NCI-H226 (cell line): Measurements from ENCODE around the gene CAPZA3.
"Not testable (repeated sequence)": the region's sequence is repeated elsewhere in the genome, so short reads cannot be mapped to it uniquely, and the experiment has no call there.

Experiments used
- DNase-seq: peaks from one replicate; pipeline ENCODE4 v3.0.0-alpha.2; 2015

CAPZA3 gene

DNA sequence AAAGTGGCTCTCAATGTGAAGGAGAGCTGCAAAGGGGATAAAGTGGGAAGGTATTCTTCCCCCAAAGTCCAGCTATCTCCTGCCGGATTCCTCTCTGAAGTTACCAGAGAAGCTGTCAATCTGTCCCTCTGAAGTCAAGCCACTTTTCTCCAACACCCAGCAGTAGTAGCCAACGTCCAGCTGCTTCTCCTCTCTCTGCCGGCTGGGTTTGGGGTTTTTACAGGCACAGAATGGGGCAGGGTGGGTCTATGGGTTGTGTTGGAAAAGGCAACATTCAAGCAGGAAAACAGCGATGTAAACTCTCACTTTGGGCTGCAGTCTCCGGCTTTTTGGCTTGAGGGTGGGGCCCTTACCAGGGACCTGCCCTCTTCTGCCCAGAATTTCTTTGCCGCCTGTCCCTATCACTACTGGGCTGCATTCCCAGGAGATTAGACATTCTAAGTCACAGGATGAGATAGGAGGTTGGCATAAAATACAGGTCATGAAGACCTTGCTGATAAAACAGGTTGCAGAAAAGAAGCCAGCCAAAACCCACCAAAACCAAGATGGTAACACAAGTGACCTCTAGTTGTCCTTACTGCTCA is 16.3 kb downstream of the CAPZA3 start:
- DNase-seq: peak; percentile 51

GRCh38 chr12:18755341-18755740 is 17.4 kb downstream of the CAPZA3 start:
- DNase-seq: no peak

DNA sequence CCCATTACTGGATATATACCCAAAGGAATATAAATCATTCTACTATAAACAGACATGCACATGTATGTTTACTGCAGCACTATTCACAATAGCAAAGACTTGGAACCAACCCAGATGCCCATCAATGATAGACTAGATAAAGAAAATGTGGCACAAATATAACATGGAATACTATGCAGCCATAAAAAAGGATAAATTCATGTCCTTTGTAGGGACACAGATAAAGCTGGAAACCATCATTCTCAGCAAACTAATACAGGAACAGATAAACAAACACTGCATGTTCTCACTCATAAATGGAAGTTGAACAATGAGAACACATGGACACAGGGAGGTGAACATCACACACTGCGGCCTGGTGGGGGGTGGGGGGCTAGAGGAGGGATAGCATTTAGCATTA is 28.6 kb downstream of the CAPZA3 start:
- not testable (repeated sequence) for DNase-seq

DNA sequence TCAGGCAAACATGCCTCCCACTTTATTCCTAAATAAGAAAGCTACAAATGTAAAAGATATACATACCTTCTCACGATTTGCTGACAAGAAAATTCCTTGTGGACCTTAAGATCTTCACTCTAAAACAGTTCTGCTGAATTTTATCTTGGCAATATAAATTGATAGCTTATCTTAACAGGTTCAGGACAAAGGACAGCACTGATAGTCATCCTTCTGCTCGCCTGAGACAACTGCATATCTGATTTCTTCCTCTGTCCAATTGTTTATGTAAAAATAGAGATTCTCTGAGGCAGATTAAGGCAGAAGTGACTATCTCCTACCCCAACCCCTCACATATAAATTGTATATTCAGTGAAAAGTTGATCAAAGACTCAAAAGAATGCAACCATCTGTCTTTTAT is 44.9 kb downstream of the CAPZA3 start:
- no peak for DNase-seq

DNA sequence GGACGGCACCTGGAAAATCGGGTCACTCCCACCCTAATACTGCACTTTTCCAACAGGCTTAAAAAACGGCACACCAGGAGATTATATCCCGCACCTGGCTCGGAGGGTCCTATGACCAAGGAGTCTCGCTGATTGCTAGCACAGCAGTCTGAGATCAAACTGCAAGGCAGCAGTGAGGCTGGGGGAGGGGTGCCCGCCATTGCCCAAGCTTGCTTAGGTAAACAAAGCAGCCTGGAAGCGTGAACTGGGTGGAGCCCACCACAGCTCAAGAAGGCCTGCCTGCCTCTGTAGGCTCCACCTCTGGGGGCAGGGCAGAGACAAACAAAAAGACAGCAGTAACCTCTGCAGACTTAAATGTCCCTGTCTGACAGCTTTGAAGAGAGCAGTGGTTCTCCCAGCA is 47.5 kb downstream of the CAPZA3 start:
- not testable (repeated sequence) for DNase-seq
